Vagina (tissue), 2 donors: ENCODE results near the gene AHSG.

Experiments used
- POLR2A ChIP-seq, 2 donors: fragments of 450-650 bp; IDR thresholded peaks; one replicate each; pipeline ENCODE4 v1.6.1; 2017; ENCODE audit warnings: antibody characterized with exemption in 2 of 2, mild to moderate bottlenecking in 2 of 2, moderate library complexity in 2 of 2
- POLR2AphosphoS5 ChIP-seq, 2 donors: sonication (generic); formaldehyde crosslinking; IDR thresholded peaks; one replicate each; pipeline ENCODE4 v1.9.0; 2017; ENCODE audit warnings: antibody characterized with exemption in 2 of 2, mild to moderate bottlenecking in 2 of 2, low read depth in 1 of 2; ENCODE audit not compliant: insufficient read depth in 1 of 2

GRCh38 chr3:186665625-186666188 lies 52.8 kb downstream of the AHSG start, which contains the start of gene HRG:
- TF ChIP-seq POLR2AphosphoS5 (IDR thresholded peaks at IDR 0.05; ENCODE audit: insufficient read depth in 1 of 2, low read depth in 1 of 2) (no peak), POLR2A (IDR thresholded peaks at IDR 0.05) (no peak)
